Hepatocyte (in vitro differentiated cells): ENCODE measurements around the gene MEFV.

ENCODE experiments used
- CTCF ChIP-seq: fragments of 200-600 bp; sonication (generic); IDR thresholded peaks from 2 replicates; pipeline ENCODE4 v1.5.1; 2016; ENCODE audit warnings: antibody characterized with exemption, mild to moderate bottlenecking; ENCODE audit not compliant: poor library complexity
- EZH2 ChIP-seq: fragments of 200-600 bp; sonication (generic); IDR thresholded peaks from 2 replicates; pipeline ENCODE4 v1.6.1; 2016; ENCODE audit warnings: antibody characterized with exemption, mild to moderate bottlenecking, borderline replicate concordance
- EZH2phosphoT487 ChIP-seq: fragments of 200-600 bp; sonication (generic); IDR thresholded peaks from one replicate; pipeline ENCODE4 v1.6.1; 2018; ENCODE audit warnings: antibody characterized with exemption, mild to moderate bottlenecking, low read depth, moderate library complexity; ENCODE audit not compliant: unreplicated experiment, severe bottlenecking

GRCh38 chr16:3252967-3253366 lies 3.5 kb downstream of the MEFV start:
- TF ChIP-seq CTCF, result no peak
- no peak for TF ChIP-seq EZH2
- TF ChIP-seq EZH2phosphoT487, result no peak
